ENCODE data around the gene EEF2K.

EEF2K gene

GRCh38 chr16:22326771-22327445 is 120.8 kb downstream of the EEF2K start:
- DNase-seq (ENCODE audit: low read depth) = no peak
- H3K4me3 ChIP-seq (ENCODE audit: low read length) = no peak overlapping the region
- TF ChIP-seq CTCF (conservative IDR thresholded peaks at IDR 0.05; ENCODE audit: low read length) = no peak

- no peak for DNase-seq (ENCODE audit: low read depth)
- no peak overlapping the region for H3K4me3 ChIP-seq (ENCODE audit: low read length)
- no peak for TF ChIP-seq CTCF (conservative IDR thresholded peaks at IDR 0.05; ENCODE audit: low read length)
These were observed 121.3 kb downstream of the EEF2K start for GRCh38 chr16:22327446-22327775.

GRCh38 chr16:22328081-22328725 is 122.1 kb downstream of the EEF2K start:
- DNase-seq (ENCODE audit: low read depth) = no peak
- H3K4me3 ChIP-seq (ENCODE audit: low read length) = no peak overlapping the region
- no peak for TF ChIP-seq CTCF (conservative IDR thresholded peaks at IDR 0.05; ENCODE audit: low read length)

GRCh38 chr16:22329199-22329695 is 123.2 kb downstream of the EEF2K start:
- TF ChIP-seq CTCF (conservative IDR thresholded peaks at IDR 0.05; ENCODE audit: low read length) = no peak
- no peak overlapping the region for H3K4me3 ChIP-seq (ENCODE audit: low read length)
- no peak for DNase-seq (ENCODE audit: low read depth)

- no peak for DNase-seq (ENCODE audit: low read depth)
These were observed 124.2 kb downstream of the EEF2K start for GRCh38 chr16:22330326-22330725.

GRCh38 chr16:22333457-22333994 is 127.4 kb downstream of the EEF2K start:
- no peak for DNase-seq (ENCODE audit: low read depth)
- TF ChIP-seq CTCF (conservative IDR thresholded peaks at IDR 0.05; ENCODE audit: low read length) = no peak
- H3K4me3 ChIP-seq (ENCODE audit: low read length) = no peak overlapping the region

More at GRCh38 chr16:22330326-22330725, 124.2 kb downstream of the EEF2K start:
- no peak overlapping the region for H3K4me3 ChIP-seq (ENCODE audit: low read length)
- TF ChIP-seq CTCF (conservative IDR thresholded peaks at IDR 0.05; ENCODE audit: low read length) = no peak

Data from AG10803 (cell line).